Measurements from ENCODE around the gene ZFP36L1. TPM values are rescaled to one million over a fixed set of nuclear protein-coding genes. Genes with fewer than 3 reads are reported as not detected.

ZFP36L1 gene
- total and polyA plus RNA-seq, 8 donors = 44.4 to 655 (median 131) TPM

GRCh38 chr14:68759017-68759560 lies 33.8 kb downstream of the ZFP36L1 start:
- Histone ChIP-seq H3K9me3 (no peaks in the 10 kb centered on the region), H3K4me1 (peaks cover 43 to 80% (median 57%) of the 10 kb centered on the region in 4 donors), H3K36me3 (no peaks in the 10 kb centered on the region), H3K4me3 (no peak overlapping the region), H3K27me3 (no peaks in the 10 kb centered on the region), H3K27ac (no peak overlapping the region)
- WGBS, 5 donors = 86 to 97% (median 93%) methylated on average over 8 of the region's 8 CpGs
- DNase-seq = no peak
- intact Hi-C loops (cut with DNase I; ENCODE audit: low total_unique reads) = no loop called here
- no peak for TF ChIP-seq POLR2AphosphoS5 (IDR thresholded peaks at IDR 0.05)
- no peak for TF ChIP-seq EP300 (IDR thresholded peaks at IDR 0.05)
- TF ChIP-seq POLR2A (IDR thresholded peaks at IDR 0.05) = no peak

- Histone ChIP-seq H3K27ac (peak overlapping the region in 1 of 5 donors; percentile 14), H3K9me3 (no peaks in the 10 kb centered on the region), H3K27me3 (no peaks in the 10 kb centered on the region), H3K36me3 (no peaks in the 10 kb centered on the region), H3K4me1 (peaks cover 38 to 73% (median 52%) of the 10 kb centered on the region in 4 donors), H3K4me3 (no peak overlapping the region)
- peak in 1 of 2 donors; percentile 52 for DNase-seq
- 25 to 55% (median 36%) methylated on average over 2 to 3 of the region's 3 CpGs for WGBS, 5 donors
- TF ChIP-seq, protein P1, sequence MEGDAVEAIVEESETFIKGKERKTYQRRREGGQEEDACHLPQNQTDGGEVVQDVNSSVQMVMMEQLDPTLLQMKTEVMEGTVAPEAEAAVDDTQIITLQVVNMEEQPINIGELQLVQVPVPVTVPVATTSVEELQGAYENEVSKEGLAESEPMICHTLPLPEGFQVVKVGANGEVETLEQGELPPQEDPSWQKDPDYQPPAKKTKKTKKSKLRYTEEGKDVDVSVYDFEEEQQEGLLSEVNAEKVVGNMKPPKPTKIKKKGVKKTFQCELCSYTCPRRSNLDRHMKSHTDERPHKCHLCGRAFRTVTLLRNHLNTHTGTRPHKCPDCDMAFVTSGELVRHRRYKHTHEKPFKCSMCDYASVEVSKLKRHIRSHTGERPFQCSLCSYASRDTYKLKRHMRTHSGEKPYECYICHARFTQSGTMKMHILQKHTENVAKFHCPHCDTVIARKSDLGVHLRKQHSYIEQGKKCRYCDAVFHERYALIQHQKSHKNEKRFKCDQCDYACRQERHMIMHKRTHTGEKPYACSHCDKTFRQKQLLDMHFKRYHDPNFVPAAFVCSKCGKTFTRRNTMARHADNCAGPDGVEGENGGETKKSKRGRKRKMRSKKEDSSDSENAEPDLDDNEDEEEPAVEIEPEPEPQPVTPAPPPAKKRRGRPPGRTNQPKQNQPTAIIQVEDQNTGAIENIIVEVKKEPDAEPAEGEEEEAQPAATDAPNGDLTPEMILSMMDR (IDR thresholded peaks at IDR 0.05) = no peak
- TF ChIP-seq EP300 (IDR thresholded peaks at IDR 0.05) = no peak
- no peak for TF ChIP-seq POLR2A (IDR thresholded peaks at IDR 0.05)
- no peak for TF ChIP-seq POLR2AphosphoS5 (IDR thresholded peaks at IDR 0.05)
- intact Hi-C loops (cut with DNase I; ENCODE audit: low total_unique reads) = no loop called here
These were observed 34.6 kb downstream of the ZFP36L1 start for GRCh38 chr14:68758301-68758700.

- no peaks in the 10 kb centered on the region for H3K27me3 ChIP-seq
- WGBS, 5 donors = 43 to 66% (median 56%) methylated on average over 4 of the region's 4 CpGs
- no peaks in the 10 kb centered on the region for H3K9me3 ChIP-seq
These were observed 35.2 kb downstream of the ZFP36L1 start for GRCh38 chr14:68757618-68758081.

DNA sequence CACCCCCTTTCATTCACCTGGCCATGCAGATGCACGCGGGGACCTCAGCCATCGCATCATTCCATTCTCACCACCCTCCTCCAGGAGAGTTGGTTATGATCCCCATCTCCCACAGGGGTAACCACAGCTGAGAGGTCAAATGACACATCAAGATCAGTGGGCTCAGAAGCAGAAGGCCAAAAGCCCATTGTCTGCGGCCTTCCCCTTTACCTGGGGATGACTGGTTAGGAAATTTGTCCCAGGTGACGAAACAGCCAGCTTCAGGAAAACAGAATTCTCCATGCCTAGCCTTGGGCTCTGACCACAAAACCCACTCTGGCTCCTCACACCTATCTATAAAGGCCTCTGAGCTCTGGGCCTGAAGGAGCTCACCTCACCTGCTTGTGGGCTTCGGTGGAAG lies 36.1 kb downstream of the ZFP36L1 start:
- WGBS, 5 donors = 83 to 98% (median 95%) methylated on average over 6 of the region's 6 CpGs
- Histone ChIP-seq H3K36me3 (no peaks in the 10 kb centered on the region), H3K9me3 (no peaks in the 10 kb centered on the region), H3K4me3 (no peak overlapping the region), H3K4me1 (peaks cover 24 to 65% (median 39%) of the 10 kb centered on the region in 4 donors), H3K27me3 (no peaks in the 10 kb centered on the region), H3K27ac (no peak overlapping the region)
- intact Hi-C loops (cut with DNase I; ENCODE audit: low total_unique reads) = no loop called here
- DNase-seq = no peak
- no peak for TF ChIP-seq EP300 (IDR thresholded peaks at IDR 0.05)
- TF ChIP-seq POLR2A (IDR thresholded peaks at IDR 0.05) = no peak
- TF ChIP-seq POLR2AphosphoS5 (IDR thresholded peaks at IDR 0.05) = no peak
- TF ChIP-seq, protein P1 (IDR thresholded peaks at IDR 0.05) = no peak

More at GRCh38 chr14:68757618-68758081, 35.2 kb downstream of the ZFP36L1 start:
- peaks cover 31 to 71% (median 46%) of the 10 kb centered on the region in 4 donors for H3K4me1 ChIP-seq
- H3K36me3 ChIP-seq = no peaks in the 10 kb centered on the region
- TF ChIP-seq POLR2AphosphoS5 (IDR thresholded peaks at IDR 0.05) = no peak
- TF ChIP-seq, protein P1 (IDR thresholded peaks at IDR 0.05) = no peak
- no peak for TF ChIP-seq EP300 (IDR thresholded peaks at IDR 0.05)
- no peak for TF ChIP-seq POLR2A (IDR thresholded peaks at IDR 0.05)
- DNase-seq = peak in 1 of 2 donors; percentile 74
- intact Hi-C loops (cut with DNase I; ENCODE audit: low total_unique reads) = no loop called here
- H3K27ac ChIP-seq = peak overlapping the region in 1 of 5 donors; percentile 14
- H3K4me3 ChIP-seq = no peak overlapping the region

- peaks cover 21 to 60% (median 37%) of the 10 kb centered on the region in 4 donors for H3K4me1 ChIP-seq
- H3K27ac ChIP-seq = no peak overlapping the region
- intact Hi-C loops (cut with DNase I; ENCODE audit: low total_unique reads) = no loop called here
- TF ChIP-seq, protein P1 (IDR thresholded peaks at IDR 0.05) = no peak
- TF ChIP-seq EP300 (IDR thresholded peaks at IDR 0.05) = no peak
- TF ChIP-seq POLR2A (IDR thresholded peaks at IDR 0.05) = no peak
- no peak for TF ChIP-seq POLR2AphosphoS5 (IDR thresholded peaks at IDR 0.05)
- H3K36me3 ChIP-seq = no peaks in the 10 kb centered on the region
- WGBS, 5 donors = 43 to 65% (median 47%) methylated on average over 6 to 7 of the region's 7 CpGs
- peak in 1 of 2 donors; percentile 79 for DNase-seq
- no peaks in the 10 kb centered on the region for H3K27me3 ChIP-seq
- H3K9me3 ChIP-seq = no peaks in the 10 kb centered on the region
- no peak overlapping the region for H3K4me3 ChIP-seq
These were observed 36.8 kb downstream of the ZFP36L1 start for GRCh38 chr14:68756000-68756481.

Data from stomach (tissue), 9 donors.